ENCODE measurements around the gene RNFT2. TPM values are rescaled to one million over a fixed set of nuclear protein-coding genes. Genes with fewer than 3 reads are reported as not detected.

RNFT2 gene
- polyA plus RNA-seq, 4 donors: 0.45 to 2.4 (median 1.0) TPM

DNA sequence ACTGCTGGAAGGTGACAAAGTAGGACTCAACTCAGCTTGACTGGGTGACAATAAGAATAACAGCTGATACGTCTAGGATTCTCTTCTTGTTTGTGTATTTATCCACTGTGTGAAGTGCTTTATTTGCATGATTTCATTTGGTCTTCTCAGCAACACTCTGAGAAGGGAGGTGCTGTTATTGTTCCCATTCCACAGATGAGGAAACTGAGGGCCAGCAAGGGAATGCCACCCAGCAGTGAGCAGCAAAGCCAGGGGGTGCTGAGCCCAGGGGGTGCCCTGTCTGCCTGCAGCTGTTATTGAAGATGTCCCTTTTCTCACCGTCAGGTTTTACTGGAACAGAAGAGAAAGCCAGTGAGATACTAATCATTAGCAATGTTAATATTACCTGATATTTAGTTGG lies 62.8 kb downstream of the RNFT2 start:
- DNase-seq (no peak), FAIRE-seq (no peak)
- H3K27ac ChIP-seq (ENCODE audit: low read depth in 1 of 3, low read length in 2 of 3): no peak overlapping the region
- H3K27me3 ChIP-seq (ENCODE audit: control insufficient read depth in 3 of 3, insufficient read depth in 3 of 3, low read length in 3 of 3): no peaks in the 10 kb centered on the region
- H3K4me1 ChIP-seq (ENCODE audit: control insufficient read depth in 3 of 3, insufficient read depth in 2 of 3, low read depth in 1 of 3, low read length in 2 of 3): no peaks in the 10 kb centered on the region
- WGBS, 3 donors: 78 to 87% (median 81%) methylated on average over 2 of the region's 2 CpGs
- H3K4me3 ChIP-seq (ENCODE audit: low read depth in 1 of 3, low read length in 3 of 3): no peak overlapping the region
- H3K36me3 ChIP-seq (ENCODE audit: control insufficient read depth in 3 of 3, insufficient read depth in 2 of 3, low read depth in 1 of 3, low read length in 3 of 3): no peaks in the 10 kb centered on the region
- peaks cover 0 to 20% of the 10 kb centered on the region in 2 donors for H3K9me3 ChIP-seq (ENCODE audit: control insufficient read depth in 2 of 2, insufficient read depth in 1 of 2, low read depth in 1 of 2, low read length in 1 of 2)

DNA sequence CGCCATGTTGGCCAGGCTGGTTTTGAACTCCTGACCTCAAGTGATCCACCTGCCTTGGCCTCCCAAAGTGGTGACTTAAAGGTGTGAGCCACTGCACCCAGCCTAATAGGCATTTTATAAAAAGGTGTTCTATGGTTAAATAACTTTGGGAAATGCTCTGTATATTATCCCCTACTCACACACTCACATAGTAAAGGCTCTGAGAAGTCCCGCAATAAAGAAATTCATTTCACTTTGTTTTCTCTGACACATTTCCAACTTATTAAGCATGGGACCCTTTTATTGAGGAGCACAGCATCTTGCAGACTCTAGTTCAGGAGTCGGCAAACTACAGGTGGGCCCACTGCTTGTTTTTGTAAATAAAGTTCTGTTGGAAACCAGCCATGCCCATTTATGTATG lies 63.9 kb downstream of the RNFT2 start:
- Histone ChIP-seq H3K27ac (ENCODE audit: low read depth in 1 of 3, low read length in 2 of 3) (no peak overlapping the region), H3K4me1 (ENCODE audit: control insufficient read depth in 3 of 3, insufficient read depth in 2 of 3, low read depth in 1 of 3, low read length in 2 of 3) (no peaks in the 10 kb centered on the region), H3K27me3 (ENCODE audit: control insufficient read depth in 3 of 3, insufficient read depth in 3 of 3, low read length in 3 of 3) (no peaks in the 10 kb centered on the region), H3K9me3 (ENCODE audit: control insufficient read depth in 2 of 2, insufficient read depth in 1 of 2, low read depth in 1 of 2, low read length in 1 of 2) (peaks cover 0 to 20% of the 10 kb centered on the region in 2 donors), H3K36me3 (ENCODE audit: control insufficient read depth in 3 of 3, insufficient read depth in 2 of 3, low read depth in 1 of 3, low read length in 3 of 3) (no peaks in the 10 kb centered on the region), H3K4me3 (ENCODE audit: low read depth in 1 of 3, low read length in 3 of 3) (no peak overlapping the region)
- FAIRE-seq (no peak), DNase-seq (no peak)
- 91 to 99% (median 97%) methylated on average over 3 of the region's 3 CpGs for WGBS, 3 donors

- FAIRE-seq: no peak
- 53 to 60% (median 59%) methylated on average over 7 of the region's 7 CpGs for WGBS, 3 donors
- H3K4me1 ChIP-seq (ENCODE audit: control insufficient read depth in 3 of 3, insufficient read depth in 2 of 3, low read depth in 1 of 3, low read length in 2 of 3): no peaks in the 10 kb centered on the region
Observed at GRCh38 chr12:116803013-116803736, 65.1 kb downstream of the RNFT2 start.

DNA sequence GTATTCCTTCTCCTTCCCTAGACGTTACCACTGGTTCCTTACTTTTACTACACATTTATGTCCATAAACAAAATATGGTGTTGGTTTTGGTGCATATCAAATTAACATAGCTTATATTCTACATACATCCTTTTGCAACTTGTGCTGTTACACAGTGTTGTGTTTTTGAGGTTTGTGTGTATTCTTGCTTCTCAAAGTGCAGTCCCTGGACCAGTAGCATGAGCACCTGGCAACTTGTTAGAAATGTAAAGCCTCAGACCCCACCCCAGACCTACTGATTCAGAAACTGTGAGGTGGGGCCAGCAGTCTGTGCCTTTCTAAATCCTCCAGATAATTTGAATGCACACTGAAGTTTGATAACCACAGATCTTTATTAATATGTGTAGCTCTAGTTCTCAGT lies 65.9 kb downstream of the RNFT2 start:
- WGBS, 3 donors: 0% methylated on average over 1 of the region's 1 CpG
- H3K27ac ChIP-seq (ENCODE audit: low read depth in 1 of 3, low read length in 2 of 3): no peak overlapping the region

More at GRCh38 chr12:116803013-116803736, 65.1 kb downstream of the RNFT2 start:
- H3K27me3 ChIP-seq (ENCODE audit: control insufficient read depth in 3 of 3, insufficient read depth in 3 of 3, low read length in 3 of 3): no peaks in the 10 kb centered on the region
- peaks cover 0 to 14% of the 10 kb centered on the region in 2 donors for H3K9me3 ChIP-seq (ENCODE audit: control insufficient read depth in 2 of 2, insufficient read depth in 1 of 2, low read depth in 1 of 2, low read length in 1 of 2)
- no peak for DNase-seq
- no peak overlapping the region for H3K4me3 ChIP-seq (ENCODE audit: low read depth in 1 of 3, low read length in 3 of 3)
- no peak overlapping the region for H3K27ac ChIP-seq (ENCODE audit: low read depth in 1 of 3, low read length in 2 of 3)
- no peaks in the 10 kb centered on the region for H3K36me3 ChIP-seq (ENCODE audit: control insufficient read depth in 3 of 3, insufficient read depth in 2 of 3, low read depth in 1 of 3, low read length in 3 of 3)

GRCh38 chr12:116806845-116807440 lies 68.8 kb downstream of the RNFT2 start:
- H3K9me3 ChIP-seq (ENCODE audit: control insufficient read depth in 2 of 2, insufficient read depth in 1 of 2, low read depth in 1 of 2, low read length in 1 of 2): no peaks in the 10 kb centered on the region
- no peak overlapping the region for H3K27ac ChIP-seq (ENCODE audit: low read depth in 1 of 3, low read length in 2 of 3)
- DNase-seq: no peak
- H3K4me3 ChIP-seq (ENCODE audit: low read depth in 1 of 3, low read length in 3 of 3): no peak overlapping the region
- 76 to 87% (median 83%) methylated on average over 10 of the region's 10 CpGs for WGBS, 3 donors
- no peaks in the 10 kb centered on the region for H3K36me3 ChIP-seq (ENCODE audit: control insufficient read depth in 3 of 3, insufficient read depth in 2 of 3, low read depth in 1 of 3, low read length in 3 of 3)
- no peaks in the 10 kb centered on the region for H3K27me3 ChIP-seq (ENCODE audit: control insufficient read depth in 3 of 3, insufficient read depth in 3 of 3, low read length in 3 of 3)
- H3K4me1 ChIP-seq (ENCODE audit: control insufficient read depth in 3 of 3, insufficient read depth in 2 of 3, low read depth in 1 of 3, low read length in 2 of 3): no peaks in the 10 kb centered on the region
- no peak for FAIRE-seq

More for the DNA sequence above, 65.9 kb downstream of the RNFT2 start:
- peaks cover 0 to 7% of the 10 kb centered on the region in 2 donors for H3K9me3 ChIP-seq (ENCODE audit: control insufficient read depth in 2 of 2, insufficient read depth in 1 of 2, low read depth in 1 of 2, low read length in 1 of 2)
- no peaks in the 10 kb centered on the region for H3K27me3 ChIP-seq (ENCODE audit: control insufficient read depth in 3 of 3, insufficient read depth in 3 of 3, low read length in 3 of 3)
- no peaks in the 10 kb centered on the region for H3K36me3 ChIP-seq (ENCODE audit: control insufficient read depth in 3 of 3, insufficient read depth in 2 of 3, low read depth in 1 of 3, low read length in 3 of 3)
- FAIRE-seq (no peak), DNase-seq (no peak)
- no peaks in the 10 kb centered on the region for H3K4me1 ChIP-seq (ENCODE audit: control insufficient read depth in 3 of 3, insufficient read depth in 2 of 3, low read depth in 1 of 3, low read length in 2 of 3)
- no peak overlapping the region for H3K4me3 ChIP-seq (ENCODE audit: low read depth in 1 of 3, low read length in 3 of 3)

DNA sequence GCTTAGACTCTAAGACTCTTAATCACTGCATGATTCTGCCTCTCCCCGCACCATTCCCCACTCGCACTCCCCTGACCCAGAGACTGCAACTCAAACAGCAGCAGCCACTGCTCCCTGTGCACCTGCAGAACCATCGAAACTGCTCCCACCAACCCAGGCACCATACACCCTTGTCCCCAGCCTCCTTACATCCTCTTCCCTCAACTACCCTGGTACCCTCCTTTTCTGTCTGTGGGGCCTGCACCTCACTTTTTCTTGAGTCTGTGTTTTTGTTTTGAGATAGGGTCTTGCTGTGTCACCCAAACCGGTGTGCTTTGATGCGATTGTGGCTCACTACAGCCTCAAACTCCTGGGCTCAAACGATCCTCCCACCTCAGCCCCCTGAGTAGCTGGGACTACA lies 69.4 kb downstream of the RNFT2 start:
- no peaks in the 10 kb centered on the region for H3K4me1 ChIP-seq (ENCODE audit: control insufficient read depth in 3 of 3, insufficient read depth in 2 of 3, low read depth in 1 of 3, low read length in 2 of 3)
- H3K27me3 ChIP-seq (ENCODE audit: control insufficient read depth in 3 of 3, insufficient read depth in 3 of 3, low read length in 3 of 3): no peaks in the 10 kb centered on the region
- H3K9me3 ChIP-seq (ENCODE audit: control insufficient read depth in 2 of 2, insufficient read depth in 1 of 2, low read depth in 1 of 2, low read length in 1 of 2): no peaks in the 10 kb centered on the region
- H3K4me3 ChIP-seq (ENCODE audit: low read depth in 1 of 3, low read length in 3 of 3): no peak overlapping the region
- H3K27ac ChIP-seq (ENCODE audit: low read depth in 1 of 3, low read length in 2 of 3): no peak overlapping the region
- 84 to 88% (median 88%) methylated on average over 6 of the region's 6 CpGs for WGBS, 3 donors
- H3K36me3 ChIP-seq (ENCODE audit: control insufficient read depth in 3 of 3, insufficient read depth in 2 of 3, low read depth in 1 of 3, low read length in 3 of 3): no peaks in the 10 kb centered on the region
- no peak for FAIRE-seq
- no peak for DNase-seq

DNA sequence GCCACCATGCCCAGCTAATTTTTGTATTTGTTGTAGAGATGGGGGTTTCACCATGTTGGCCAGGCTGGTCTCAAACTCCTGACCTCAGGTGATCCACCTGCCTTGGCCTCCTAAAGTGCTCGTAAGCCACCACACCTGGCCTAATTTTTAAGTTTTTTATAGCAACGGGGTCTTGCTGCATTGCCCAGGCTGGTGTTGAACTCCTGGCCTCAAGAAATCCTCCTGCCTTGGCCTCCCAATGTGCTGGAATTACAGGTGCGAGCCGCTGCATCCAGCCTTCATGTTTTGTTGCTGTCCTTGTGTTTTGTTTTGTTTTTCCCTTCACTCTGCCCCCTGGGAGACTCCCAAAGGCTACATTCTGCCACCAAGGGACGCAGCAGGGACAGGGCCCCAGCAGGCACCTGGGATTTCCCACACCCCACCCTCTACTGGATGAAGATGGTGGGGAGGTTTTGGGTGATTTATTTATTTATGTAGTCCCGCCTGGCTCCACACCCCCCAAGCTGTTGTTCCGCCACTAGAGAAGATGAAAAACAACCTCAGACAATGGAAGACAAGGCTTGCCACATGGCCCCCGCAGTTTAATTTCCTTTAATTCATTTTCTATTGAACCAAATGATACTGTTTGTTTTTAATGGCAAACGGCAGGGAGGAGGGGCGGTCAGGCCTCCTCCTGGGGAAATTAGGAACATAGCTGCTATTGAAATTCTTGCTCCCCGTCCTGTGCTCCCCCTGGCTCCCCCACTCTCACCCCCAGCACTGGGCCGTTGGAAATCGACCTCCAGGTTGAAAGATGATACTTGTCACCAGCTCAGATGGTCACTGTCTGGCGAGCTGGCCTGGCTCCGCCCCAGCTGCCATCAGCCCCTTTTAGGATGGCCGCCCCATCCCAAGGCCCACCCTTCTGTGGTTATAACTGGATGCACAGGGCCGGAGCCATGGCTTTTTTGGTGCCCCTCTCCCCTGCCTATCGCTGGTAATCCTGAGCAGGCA lies 70.3 kb downstream of the RNFT2 start:
- no peaks in the 10 kb centered on the region for H3K4me1 ChIP-seq (ENCODE audit: control insufficient read depth in 3 of 3, insufficient read depth in 2 of 3, low read depth in 1 of 3, low read length in 2 of 3)
- no peaks in the 10 kb centered on the region for H3K27me3 ChIP-seq (ENCODE audit: control insufficient read depth in 3 of 3, insufficient read depth in 3 of 3, low read length in 3 of 3)
- no peak overlapping the region for H3K4me3 ChIP-seq (ENCODE audit: low read depth in 1 of 3, low read length in 3 of 3)
- H3K36me3 ChIP-seq (ENCODE audit: control insufficient read depth in 3 of 3, insufficient read depth in 2 of 3, low read depth in 1 of 3, low read length in 3 of 3): no peaks in the 10 kb centered on the region
- DNase-seq (no peak), FAIRE-seq (no peak)
- no peaks in the 10 kb centered on the region for H3K9me3 ChIP-seq (ENCODE audit: control insufficient read depth in 2 of 2, insufficient read depth in 1 of 2, low read depth in 1 of 2, low read length in 1 of 2)
- no peak overlapping the region for H3K27ac ChIP-seq (ENCODE audit: low read depth in 1 of 3, low read length in 2 of 3)
- 81 to 89% (median 88%) methylated on average over 18 of the region's 18 CpGs for WGBS, 3 donors

GRCh38 chr12:116812238-116812637 lies 74.1 kb downstream of the RNFT2 start:
- DNase-seq (no peak), FAIRE-seq (no peak)
- H3K27me3 ChIP-seq (ENCODE audit: control insufficient read depth in 3 of 3, insufficient read depth in 3 of 3, low read length in 3 of 3): no peaks in the 10 kb centered on the region
- H3K9me3 ChIP-seq (ENCODE audit: control insufficient read depth in 2 of 2, insufficient read depth in 1 of 2, low read depth in 1 of 2, low read length in 1 of 2): no peaks in the 10 kb centered on the region
- H3K4me1 ChIP-seq (ENCODE audit: control insufficient read depth in 3 of 3, insufficient read depth in 2 of 3, low read depth in 1 of 3, low read length in 2 of 3): no peaks in the 10 kb centered on the region
- H3K36me3 ChIP-seq (ENCODE audit: control insufficient read depth in 3 of 3, insufficient read depth in 2 of 3, low read depth in 1 of 3, low read length in 3 of 3): no peaks in the 10 kb centered on the region
- no peak overlapping the region for H3K4me3 ChIP-seq (ENCODE audit: low read depth in 1 of 3, low read length in 3 of 3)
- H3K27ac ChIP-seq (ENCODE audit: low read depth in 1 of 3, low read length in 2 of 3): no peak overlapping the region
- 85 to 90% (median 86%) methylated on average over 10 of the region's 10 CpGs for WGBS, 3 donors
